Activated CD4-positive, alpha-beta T cell treated with anti-CD3 and anti-CD28 coated beads for 48 hours (primary cell): ENCODE measurements around the gene HPX.

Experiments
- DNase-seq: peaks from one replicate; pipeline ENCODE4 v3.0.0-alpha.2; 2020

The HPX gene

GRCh38 chr11:6458352-6459098 lies 17.7 kb upstream of the HPX start:
- no peak for DNase-seq

GRCh38 chr11:6457581-6458320 lies 17.0 kb upstream of the HPX start:
- DNase-seq = no peak

DNA sequence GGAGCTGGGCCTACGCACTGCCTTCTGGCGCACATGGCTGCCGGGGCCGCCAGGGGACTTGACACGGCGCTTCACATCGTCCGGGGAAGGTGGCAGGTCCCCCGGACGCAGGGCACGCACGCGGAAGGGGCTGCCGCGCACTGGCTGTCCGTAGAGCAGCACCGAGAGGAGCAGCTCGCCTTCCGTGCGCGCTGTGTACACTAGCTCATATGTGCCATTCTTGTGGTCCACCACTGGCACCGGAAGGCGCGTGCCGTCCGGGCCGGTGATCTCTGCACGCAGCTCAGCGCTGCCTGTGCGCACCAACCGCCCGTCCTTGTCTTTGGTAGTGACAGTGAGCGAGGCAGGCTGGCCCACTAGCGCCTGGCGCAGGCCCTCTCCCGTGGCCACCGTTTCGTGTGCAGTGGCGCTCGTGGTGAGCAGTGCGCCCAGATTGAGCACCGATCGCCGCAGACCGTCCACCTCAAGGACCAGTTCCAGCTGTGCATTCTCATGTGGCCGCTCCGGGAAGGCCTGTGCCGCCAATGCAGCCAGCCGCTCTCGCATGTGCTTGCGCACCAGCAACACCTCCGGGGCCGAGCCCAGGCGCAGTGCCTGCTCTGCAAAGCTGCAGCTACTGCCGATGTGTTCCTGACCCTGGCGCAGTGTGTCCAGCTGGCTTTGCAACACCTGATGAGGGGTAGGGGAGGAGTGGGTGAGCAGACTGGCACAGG lies 15.7 kb upstream of the HPX start:
- DNase-seq = no peak

- DNase-seq = no peak
Measured at GRCh38 chr11:6455070-6455469, 14.3 kb upstream of the HPX start.

DNA sequence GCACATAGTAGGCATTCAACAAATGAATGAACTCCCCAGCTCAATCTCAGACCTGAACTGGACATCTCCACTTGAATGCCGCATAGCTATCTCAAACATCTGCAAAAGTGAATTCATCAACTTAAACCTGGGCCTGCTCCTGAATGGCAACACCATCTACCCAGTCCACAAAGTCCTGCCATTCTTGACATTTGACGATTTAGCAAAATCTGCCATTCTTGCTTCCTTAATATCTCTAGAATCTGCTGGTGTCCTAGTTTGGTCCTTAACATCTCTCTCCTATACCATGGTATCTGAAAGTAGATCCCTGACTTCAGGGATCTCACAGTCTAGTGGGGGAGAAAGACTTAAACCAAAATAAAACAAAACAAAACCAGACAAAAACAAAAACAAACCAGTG lies 12.4 kb upstream of the HPX start:
- no peak for DNase-seq

- DNase-seq = no peak
Measured at GRCh38 chr11:6452219-6452618, 11.4 kb upstream of the HPX start.

- DNase-seq = no peak
Measured at GRCh38 chr11:6448574-6448973, 7.8 kb upstream of the HPX start.

- DNase-seq = peak; percentile 64
Measured at GRCh38 chr11:6443269-6444003, 2.6 kb upstream of the HPX start.

- DNase-seq = no peak
Measured at GRCh38 chr11:6442441-6442840, 1.7 kb upstream of the HPX start.

GRCh38 chr11:6438979-6439571 lies 1.7 kb downstream of the HPX start:
- DNase-seq = peak; percentile 39

- DNase-seq = no peak
Measured at GRCh38 chr11:6437993-6438392, 2.8 kb downstream of the HPX start.

DNA sequence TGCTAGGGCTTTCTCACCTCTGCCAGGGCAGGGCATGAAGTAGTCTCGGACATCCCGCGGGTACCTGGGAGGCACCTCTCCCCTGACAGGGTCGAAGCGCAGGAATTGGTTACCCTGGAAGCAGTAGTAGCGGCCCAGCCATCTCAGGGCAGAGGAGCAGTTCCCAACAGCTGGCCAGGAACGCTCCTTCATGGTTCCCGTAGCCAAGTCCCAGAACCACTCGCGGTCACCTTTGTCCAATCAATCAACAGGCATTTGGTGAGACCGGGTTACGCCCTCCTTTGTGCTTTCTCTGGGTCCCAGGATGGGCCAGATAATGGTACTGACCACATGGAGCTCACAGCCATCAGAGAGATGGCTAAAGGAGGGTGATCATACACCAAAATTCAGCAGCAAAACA lies 3.4 kb downstream of the HPX start:
- DNase-seq = no peak

GRCh38 chr11:6433998-6434660 lies 6.7 kb downstream of the HPX start:
- DNase-seq = no peak

DNA sequence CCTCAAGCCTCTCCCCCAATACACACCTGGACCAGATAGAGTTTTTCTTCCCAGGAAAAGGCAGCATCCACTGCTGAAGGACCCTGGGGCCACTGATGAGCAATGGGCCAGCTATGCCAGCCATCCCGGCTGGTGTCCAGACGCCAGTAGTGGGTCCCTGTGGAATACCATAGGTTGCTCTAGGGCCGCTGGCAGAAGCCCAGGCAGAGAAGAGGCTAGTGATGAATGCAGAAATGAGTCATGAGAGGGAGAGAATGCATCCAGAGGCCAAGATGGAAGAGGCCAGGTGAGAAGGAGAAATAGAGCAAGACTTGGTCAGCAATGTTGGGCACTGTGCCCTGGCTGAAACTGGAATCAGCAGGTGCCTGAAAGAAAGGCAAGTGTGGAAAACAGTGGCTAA lies 8.9 kb downstream of the HPX start:
- no peak for DNase-seq

DNA sequence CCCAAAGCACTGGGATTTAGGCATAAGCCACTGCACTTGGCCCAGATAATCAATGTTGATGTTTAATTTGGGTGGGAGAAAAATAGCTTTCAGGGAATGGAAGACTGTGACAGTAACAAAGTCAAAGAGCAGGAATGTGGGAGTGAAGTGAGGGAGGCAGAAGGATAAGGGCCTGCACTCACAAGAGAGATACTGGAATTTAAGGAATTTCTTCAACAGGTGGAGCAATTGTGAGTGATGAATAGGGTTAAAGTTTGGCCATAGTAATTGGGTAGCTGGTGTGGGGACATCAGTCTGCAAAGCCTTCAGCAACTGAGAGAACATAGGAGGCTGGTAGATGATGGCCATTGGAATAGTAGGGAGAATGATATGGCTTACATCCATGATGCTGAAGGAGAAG lies 13.3 kb downstream of the HPX start:
- no peak for DNase-seq

DNA sequence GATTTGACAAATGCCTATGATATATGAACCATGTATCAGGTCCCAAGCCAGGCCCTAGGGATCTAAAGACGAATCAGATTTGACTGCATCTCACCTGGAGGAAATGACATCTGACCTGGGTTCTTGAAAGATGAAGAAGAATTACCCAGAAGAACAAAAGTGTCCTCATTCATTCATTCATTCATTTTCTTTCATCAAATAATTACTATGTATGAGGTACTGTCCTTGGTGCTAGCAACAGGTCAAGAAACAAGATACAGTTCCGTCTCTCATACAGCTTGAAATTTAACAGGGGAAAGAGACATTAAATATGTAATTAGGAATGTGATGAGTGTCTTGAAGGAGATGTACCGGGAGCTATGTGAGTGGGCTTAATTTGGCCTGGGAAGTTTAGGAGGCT lies 20.1 kb downstream of the HPX start:
- no peak for DNase-seq

- DNase-seq = peak; percentile 77
Measured at GRCh38 chr11:6419009-6419631, 21.7 kb downstream of the HPX start, which contains the start of gene APBB1. TSS of gene APBB1 (minus strand) at chr11:6419094. CDS start at chr11:6411347, 7,747 bp downstream.

DNA sequence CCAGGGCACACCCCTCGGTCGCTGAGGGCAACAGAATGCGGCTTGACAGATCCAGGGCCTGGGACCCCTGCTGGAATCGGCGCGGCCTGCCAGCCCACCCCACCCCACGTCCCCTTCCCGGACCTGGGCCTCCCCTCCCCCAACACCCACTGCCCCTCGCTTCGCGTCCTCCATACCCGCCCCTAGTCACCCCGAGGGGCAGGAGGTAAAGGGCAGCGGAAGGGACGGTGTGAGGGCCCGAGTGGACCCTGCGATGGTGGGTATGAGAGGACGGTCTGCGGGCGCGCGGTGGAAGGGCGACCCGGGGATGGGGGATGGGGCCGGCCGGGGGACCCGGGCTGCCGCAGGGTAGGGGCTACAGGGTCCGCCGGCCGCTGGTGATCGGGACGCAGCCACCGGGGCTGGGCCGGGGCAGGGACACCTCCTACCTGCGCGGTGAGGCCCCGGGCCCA lies 22.2 kb downstream of the HPX start:
- DNase-seq = peak; percentile 41

- DNase-seq = no peak
Measured at GRCh38 chr11:6417907-6418556, 22.8 kb downstream of the HPX start.

DNA sequence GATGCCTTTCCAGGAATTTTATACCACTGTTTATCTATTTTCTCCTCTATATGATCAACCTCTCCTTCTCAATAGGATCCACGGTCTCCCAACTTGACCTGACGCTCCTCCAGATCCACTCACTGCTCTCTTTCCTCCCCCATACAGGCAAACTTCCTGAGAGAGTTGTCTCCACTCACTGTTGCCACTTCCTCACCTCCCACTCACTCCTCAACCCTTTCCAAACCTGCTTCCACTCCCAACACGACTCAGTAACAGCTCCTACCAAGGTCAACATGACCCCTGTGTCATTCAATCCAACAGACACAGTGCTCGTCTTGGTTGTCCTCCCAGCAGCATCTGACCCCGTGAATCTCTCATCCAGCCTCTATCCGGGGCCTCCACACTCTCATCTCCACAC lies 25.0 kb downstream of the HPX start:
- no peak for DNase-seq

- peak; percentile 59 for DNase-seq
Measured at GRCh38 chr11:6414874-6415328, 25.9 kb downstream of the HPX start.
